ENCODE data around the gene LRMDA.
A peak's percentile ranks its signal among the peaks of the same experiment; 100 is the strongest.

The LRMDA gene

GRCh38 chr10:75392744-75393143, 38.7 kb upstream of the LRMDA start:
- H3K36me3 Mint-ChIP-seq (ENCODE audit: low read depth), result peaks cover 29% of the 10 kb centered on the region
- H3K4me1 Mint-ChIP-seq, result peaks cover 13% of the 10 kb centered on the region
- no peak overlapping the region for H3K27ac Mint-ChIP-seq
- TF ChIP-seq, protein P1, sequence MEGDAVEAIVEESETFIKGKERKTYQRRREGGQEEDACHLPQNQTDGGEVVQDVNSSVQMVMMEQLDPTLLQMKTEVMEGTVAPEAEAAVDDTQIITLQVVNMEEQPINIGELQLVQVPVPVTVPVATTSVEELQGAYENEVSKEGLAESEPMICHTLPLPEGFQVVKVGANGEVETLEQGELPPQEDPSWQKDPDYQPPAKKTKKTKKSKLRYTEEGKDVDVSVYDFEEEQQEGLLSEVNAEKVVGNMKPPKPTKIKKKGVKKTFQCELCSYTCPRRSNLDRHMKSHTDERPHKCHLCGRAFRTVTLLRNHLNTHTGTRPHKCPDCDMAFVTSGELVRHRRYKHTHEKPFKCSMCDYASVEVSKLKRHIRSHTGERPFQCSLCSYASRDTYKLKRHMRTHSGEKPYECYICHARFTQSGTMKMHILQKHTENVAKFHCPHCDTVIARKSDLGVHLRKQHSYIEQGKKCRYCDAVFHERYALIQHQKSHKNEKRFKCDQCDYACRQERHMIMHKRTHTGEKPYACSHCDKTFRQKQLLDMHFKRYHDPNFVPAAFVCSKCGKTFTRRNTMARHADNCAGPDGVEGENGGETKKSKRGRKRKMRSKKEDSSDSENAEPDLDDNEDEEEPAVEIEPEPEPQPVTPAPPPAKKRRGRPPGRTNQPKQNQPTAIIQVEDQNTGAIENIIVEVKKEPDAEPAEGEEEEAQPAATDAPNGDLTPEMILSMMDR (IDR thresholded peaks at IDR 0.05; ENCODE audit: unreplicated experiment in 3 of 3), result no peak
- peak overlapping the region in 2 of 3 experiments; percentile 9 to 71 for H3K4me3 Mint-ChIP-seq
- peaks cover 57% of the 10 kb centered on the region for H3K27me3 Mint-ChIP-seq (ENCODE audit: low read depth)
- no peaks in the 10 kb centered on the region for H3K9me3 Mint-ChIP-seq

DNA sequence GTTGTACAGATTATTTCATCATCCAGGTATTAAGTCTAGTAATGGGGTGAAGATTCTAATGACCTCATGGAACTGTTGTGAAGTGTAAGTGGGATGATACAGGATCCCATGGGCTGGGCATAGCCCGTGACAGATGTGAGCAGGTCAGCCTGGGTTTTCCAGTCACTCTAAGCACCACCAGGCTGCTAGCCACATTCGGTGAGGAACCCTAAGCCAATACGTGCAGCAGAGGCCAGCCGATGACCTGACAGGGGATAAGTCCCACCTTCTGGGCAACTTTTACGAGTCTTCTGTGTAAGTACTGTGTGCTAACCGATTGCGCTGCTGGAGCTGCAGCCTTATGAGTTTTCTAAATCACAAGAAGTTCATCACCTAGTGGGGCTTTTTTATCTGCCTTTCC, 37.2 kb upstream of the LRMDA start:
- H3K27ac Mint-ChIP-seq, result peak overlapping the region; percentile 64 to 91 (median 91)
- H3K27me3 Mint-ChIP-seq (ENCODE audit: low read depth), result peaks cover 51% of the 10 kb centered on the region
- H3K36me3 Mint-ChIP-seq (ENCODE audit: low read depth), result peaks cover 43% of the 10 kb centered on the region
- peaks cover 19% of the 10 kb centered on the region for H3K4me1 Mint-ChIP-seq
- peak overlapping the region; percentile 84 to 88 (median 85) for H3K4me3 Mint-ChIP-seq
- TF ChIP-seq, protein P1 (IDR thresholded peaks at IDR 0.05; ENCODE audit: unreplicated experiment in 3 of 3), result no peak
- no peaks in the 10 kb centered on the region for H3K9me3 Mint-ChIP-seq

- no peaks in the 10 kb centered on the region for H3K9me3 Mint-ChIP-seq
- peaks cover 46% of the 10 kb centered on the region for H3K36me3 Mint-ChIP-seq (ENCODE audit: low read depth)
- H3K27ac Mint-ChIP-seq, result peak overlapping the region; percentile 64 to 98 (median 96)
- TF ChIP-seq, protein P1 (IDR thresholded peaks at IDR 0.05; ENCODE audit: unreplicated experiment in 3 of 3), result peak; percentile 94 to 99 (median 98)
- peak overlapping the region; percentile 87 to 88 (median 87) for H3K4me3 Mint-ChIP-seq
- peaks cover 53% of the 10 kb centered on the region for H3K27me3 Mint-ChIP-seq (ENCODE audit: low read depth)
- H3K4me1 Mint-ChIP-seq, result peaks cover 19% of the 10 kb centered on the region
Measured at GRCh38 chr10:75395066-75395931, 36.1 kb upstream of the LRMDA start.

GRCh38 chr10:75395932-75396630, 35.3 kb upstream of the LRMDA start:
- TF ChIP-seq, protein P1 (IDR thresholded peaks at IDR 0.05; ENCODE audit: unreplicated experiment in 3 of 3), result no peak
- Mint-ChIP-seq H3K36me3 (ENCODE audit: low read depth) (peaks cover 50% of the 10 kb centered on the region), H3K27ac (peak overlapping the region; percentile 64 to 98 (median 96)), H3K9me3 (no peaks in the 10 kb centered on the region), H3K27me3 (ENCODE audit: low read depth) (peaks cover 49% of the 10 kb centered on the region), H3K4me3 (peak overlapping the region; percentile 86 to 87 (median 87)), H3K4me1 (peaks cover 19% of the 10 kb centered on the region)

GRCh38 chr10:75396631-75397495, 34.6 kb upstream of the LRMDA start:
- Mint-ChIP-seq H3K27ac (peak overlapping the region; percentile 96 to 98 (median 98)), H3K27me3 (ENCODE audit: low read depth) (peaks cover 41% of the 10 kb centered on the region), H3K4me1 (peaks cover 19% of the 10 kb centered on the region), H3K9me3 (no peaks in the 10 kb centered on the region), H3K4me3 (peak overlapping the region; percentile 87 to 100 (median 97)), H3K36me3 (ENCODE audit: low read depth) (peaks cover 46% of the 10 kb centered on the region)
- TF ChIP-seq, protein P1 (IDR thresholded peaks at IDR 0.05; ENCODE audit: unreplicated experiment in 3 of 3), result no peak
